Esophagus muscularis mucosa (tissue), 4 donors: Measurements from ENCODE around the gene ESRRG.

Experiments used
- CTCF ChIP-seq, 3 experiments: fragments of 200-600 bp in 2 of 3; fragments of 450-650 bp in 1 of 3; sonication (generic) in 2 of 3; IDR thresholded peaks; one replicate each; pipeline ENCODE4 v1.5.1; 2017 to 2019; ENCODE audit warnings: antibody characterized with exemption in 3 of 3, mild to moderate bottlenecking in 2 of 3, moderate library complexity in 1 of 3
- EP300 ChIP-seq: sonication (generic); formaldehyde crosslinking; IDR thresholded peaks from one replicate; pipeline ENCODE4 v1.6.1; 2017; ENCODE audit warnings: antibody characterized with exemption
- POLR2A ChIP-seq: fragments of 450-650 bp; IDR thresholded peaks from one replicate; pipeline ENCODE4 v1.6.1; 2017; ENCODE audit warnings: antibody characterized with exemption, moderate library complexity, mild to moderate bottlenecking, low read depth

- no peak for TF ChIP-seq EP300
- no peak for TF ChIP-seq CTCF (IDR thresholded peaks at IDR 0.05)
- TF ChIP-seq POLR2A = no peak
Measured at GRCh38 chr1:216630532-216630931, 92.7 kb downstream of the ESRRG start.
